K562 (cell line): Measurements from ENCODE around the gene ITPR1.

ENCODE experiments used
- ATF7 ChIP-seq: fragments of 450-650 bp; IDR thresholded peaks from 2 replicates; pipeline ENCODE4 v1.7.1; 2014; ENCODE audit warnings: mild to moderate bottlenecking, moderate library complexity
- CREB1 ChIP-seq, 2 experiments: sonication (generic) in 1 of 2; formaldehyde crosslinking in 1 of 2; IDR thresholded peaks; 2 replicates each; pipeline versions ENCODE4 v1.6.1 to v1.8.0; 2012 to 2022; ENCODE audit warnings: inconsistent platforms in 1 of 2, mild to moderate bottlenecking in 1 of 2, missing genetic modification reagents in 1 of 2, moderate library complexity in 1 of 2
- RCOR1 ChIP-seq, 2 experiments: IDR thresholded peaks; 2 replicates each; pipeline ENCODE4 v1.6.1; 2012; ENCODE audit warnings: low read depth in 2 of 2, low read length in 2 of 2, borderline replicate concordance in 1 of 2, improper control_type of control experiment in 1 of 2
- SP2 ChIP-seq: IDR thresholded peaks from 2 replicates; pipeline ENCODE4 v1.6.1; 2011; ENCODE audit warnings: mild to moderate bottlenecking, low read depth, low read length, moderate library complexity; ENCODE audit not compliant: poor library complexity, severe bottlenecking; ENCODE audit errors: extremely low read depth
- TF ChIP-seq, protein P1 (sequence below): fragments of 450-650 bp; IDR thresholded peaks from 2 replicates; pipeline ENCODE4 v1.6.1; 2016; ENCODE audit warnings: low read depth, mild to moderate bottlenecking, moderate library complexity
- TF ChIP-seq, protein P2 (sequence below), 3 experiments: IDR thresholded peaks in 2 of 3; conservative IDR thresholded peaks in 1 of 3; 2 replicates each; pipeline ENCODE4 v1.5.1; 2011 to 2012; ENCODE audit warnings: low read length in 3 of 3, mild to moderate bottlenecking in 3 of 3, control low read depth in 2 of 3, improper control_type of control experiment in 1 of 3, inconsistent platforms in 1 of 3, low read depth in 1 of 3, mixed read lengths in 1 of 3, moderate library complexity in 1 of 3; ENCODE audit not compliant: insufficient read depth in 2 of 3

DNA sequence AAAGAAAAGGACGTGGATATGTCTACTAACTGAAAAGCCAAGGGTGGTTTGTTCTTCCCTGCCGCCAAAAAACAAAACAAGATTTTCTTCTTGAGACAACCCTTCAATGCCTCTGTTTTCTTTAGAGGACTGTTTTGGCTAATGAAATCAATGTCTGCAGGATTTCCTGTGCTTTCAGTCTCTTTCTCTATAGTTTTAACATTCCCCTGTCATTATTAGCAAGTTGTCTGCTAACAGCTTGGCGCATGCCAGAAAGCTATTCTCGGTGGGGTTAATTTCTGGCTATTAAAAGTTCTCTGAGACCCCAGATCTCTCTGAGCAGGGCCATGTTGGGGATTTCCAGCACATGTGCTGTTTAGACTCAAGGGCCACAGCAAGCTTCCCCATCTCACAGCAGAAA is 56.7 kb downstream of the ITPR1 start:
- TF ChIP-seq ATF7 = no peak
- no peak for TF ChIP-seq RCOR1 (IDR thresholded peaks at IDR 0.05; ENCODE audit: borderline replicate concordance in 1 of 2, low read depth in 2 of 2, low read length in 2 of 2)
- TF ChIP-seq, protein P1, sequence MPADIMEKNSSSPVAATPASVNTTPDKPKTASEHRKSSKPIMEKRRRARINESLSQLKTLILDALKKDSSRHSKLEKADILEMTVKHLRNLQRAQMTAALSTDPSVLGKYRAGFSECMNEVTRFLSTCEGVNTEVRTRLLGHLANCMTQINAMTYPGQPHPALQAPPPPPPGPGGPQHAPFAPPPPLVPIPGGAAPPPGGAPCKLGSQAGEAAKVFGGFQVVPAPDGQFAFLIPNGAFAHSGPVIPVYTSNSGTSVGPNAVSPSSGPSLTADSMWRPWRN = no peak
- TF ChIP-seq SP2 = no peak
- no peak for TF ChIP-seq CREB1 (IDR thresholded peaks at IDR 0.05)
- no peak for TF ChIP-seq CREB1 (CRISPR knock-in tag; IDR thresholded peaks at IDR 0.05)
- TF ChIP-seq, protein P2, sequence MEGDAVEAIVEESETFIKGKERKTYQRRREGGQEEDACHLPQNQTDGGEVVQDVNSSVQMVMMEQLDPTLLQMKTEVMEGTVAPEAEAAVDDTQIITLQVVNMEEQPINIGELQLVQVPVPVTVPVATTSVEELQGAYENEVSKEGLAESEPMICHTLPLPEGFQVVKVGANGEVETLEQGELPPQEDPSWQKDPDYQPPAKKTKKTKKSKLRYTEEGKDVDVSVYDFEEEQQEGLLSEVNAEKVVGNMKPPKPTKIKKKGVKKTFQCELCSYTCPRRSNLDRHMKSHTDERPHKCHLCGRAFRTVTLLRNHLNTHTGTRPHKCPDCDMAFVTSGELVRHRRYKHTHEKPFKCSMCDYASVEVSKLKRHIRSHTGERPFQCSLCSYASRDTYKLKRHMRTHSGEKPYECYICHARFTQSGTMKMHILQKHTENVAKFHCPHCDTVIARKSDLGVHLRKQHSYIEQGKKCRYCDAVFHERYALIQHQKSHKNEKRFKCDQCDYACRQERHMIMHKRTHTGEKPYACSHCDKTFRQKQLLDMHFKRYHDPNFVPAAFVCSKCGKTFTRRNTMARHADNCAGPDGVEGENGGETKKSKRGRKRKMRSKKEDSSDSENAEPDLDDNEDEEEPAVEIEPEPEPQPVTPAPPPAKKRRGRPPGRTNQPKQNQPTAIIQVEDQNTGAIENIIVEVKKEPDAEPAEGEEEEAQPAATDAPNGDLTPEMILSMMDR (IDR thresholded peaks at IDR 0.05 in 2 of 3, conservative IDR thresholded peaks at IDR 0.05 in 1 of 3; ENCODE audit: insufficient read depth in 2 of 3, low read depth in 1 of 3, low read length in 3 of 3) = no peak
